H7 (cell line): Measurements from ENCODE around the gene MECR. TPM values are rescaled to one million over a fixed set of nuclear protein-coding genes. Genes with fewer than 3 reads are reported as not detected.
"Not testable (repeated sequence)": the region's sequence is repeated elsewhere in the genome, so short reads cannot be mapped to it uniquely, and the experiment has no call there.

Experiments used
- DNase-seq: peaks from one replicate; pipeline ENCODE4 v3.0.0; 2012
- H3K27me3 ChIP-seq: 2 replicates; pipeline ENCODE4 v1.6.0; 2011; ENCODE audit warnings: mild to moderate bottlenecking, low read length; ENCODE audit not compliant: control insufficient read depth, insufficient read depth
- H3K36me3 ChIP-seq: replicated peaks from 2 replicates; pipeline ENCODE4 v1.5.1; 2011; ENCODE audit warnings: low read length; ENCODE audit not compliant: control insufficient read depth, insufficient read depth
- H3K4me3 ChIP-seq: 2 replicates; pipeline ENCODE4 v1.5.1; 2011; ENCODE audit warnings: low read depth, mild to moderate bottlenecking, control low read depth, low read length, moderate library complexity; ENCODE audit not compliant: insufficient read depth
- total RNA-seq: library from RNA; depleted of rRNA; stranded (reverse); fragments of >200 nt; shearing (Covaris generic); gene quantifications from 2 replicates; pipeline ENCODE4 v1.2.3, GENCODE V29; 2014

The MECR gene
- total RNA-seq, 1 experiment from 2014 or later: 62.1 TPM

GRCh38 chr1:29235955-29236711 is 5.4 kb upstream of the MECR start, which contains the start of gene PTPRU:
Gene PTPRU, plus strand, starts transcription at chr1:29236522. Its CDS starts 123 bp downstream, at chr1:29236645.
- DNase-seq: peak; percentile 98
- H3K27me3 ChIP-seq: peaks cover 44% of the 10 kb centered on the region
- H3K36me3 ChIP-seq: no peaks in the 10 kb centered on the region
- H3K4me3 ChIP-seq: peak within 1 kb of the TSS; percentile 50

GRCh38 chr1:29234881-29235280 is 4.1 kb upstream of the MECR start:
- peaks cover 44% of the 10 kb centered on the region for H3K27me3 ChIP-seq
- not testable (repeated sequence) for DNase-seq, H3K4me3 ChIP-seq, H3K36me3 ChIP-seq

- Histone ChIP-seq H3K27me3 (peaks cover 43% of the 10 kb centered on the region), H3K36me3 (no peaks in the 10 kb centered on the region), H3K4me3 (no peak overlapping the region)
- no peak for DNase-seq
Measured at GRCh38 chr1:29234471-29234870, 3.7 kb upstream of the MECR start.

- Histone ChIP-seq H3K27me3 (peaks cover 35% of the 10 kb centered on the region), H3K36me3 (no peaks in the 10 kb centered on the region), H3K4me3 (no peak overlapping the region)
- no peak for DNase-seq
Measured at GRCh38 chr1:29233693-29234092, 3.0 kb upstream of the MECR start.

GRCh38 chr1:29232387-29232786 is 1.7 kb upstream of the MECR start:
- no peak overlapping the region for H3K4me3 ChIP-seq
- DNase-seq: no peak
- peaks cover 24% of the 10 kb centered on the region for H3K27me3 ChIP-seq
- no peaks in the 10 kb centered on the region for H3K36me3 ChIP-seq

GRCh38 chr1:29230204-29230552 is 556 bp downstream of the MECR start:
- DNase-seq: no peak
- Histone ChIP-seq H3K36me3 (no peaks in the 10 kb centered on the region), H3K27me3 (peaks cover 7% of the 10 kb centered on the region; the same call in 1 of the 2 replicates), H3K4me3 (peak overlapping the region; percentile 95)

- Histone ChIP-seq H3K36me3 (peaks cover 4% of the 10 kb centered on the region), H3K4me3 (no peak overlapping the region), H3K27me3 (peaks cover under 1% of the 10 kb centered on the region; the same call in 1 of the 2 replicates)
- peak; percentile 48 for DNase-seq
Measured at GRCh38 chr1:29227511-29227910, 3.2 kb downstream of the MECR start.

GRCh38 chr1:29225361-29225760 is 5.4 kb downstream of the MECR start:
- H3K27me3 ChIP-seq: no peaks in the 10 kb centered on the region
- H3K36me3 ChIP-seq: peaks cover 4% of the 10 kb centered on the region
- no peak for DNase-seq
- no peak overlapping the region for H3K4me3 ChIP-seq

GRCh38 chr1:29224356-29224837 is 6.3 kb downstream of the MECR start:
- no peak overlapping the region for H3K4me3 ChIP-seq
- DNase-seq: no peak
- peaks cover 4% of the 10 kb centered on the region for H3K36me3 ChIP-seq
- H3K27me3 ChIP-seq: no peaks in the 10 kb centered on the region

GRCh38 chr1:29223521-29223920 is 7.2 kb downstream of the MECR start:
- no peak for DNase-seq
- peaks cover 4% of the 10 kb centered on the region for H3K36me3 ChIP-seq
- H3K4me3 ChIP-seq: no peak overlapping the region
- no peaks in the 10 kb centered on the region for H3K27me3 ChIP-seq

GRCh38 chr1:29222686-29223085 is 8.0 kb downstream of the MECR start:
- Histone ChIP-seq H3K36me3 (peaks cover 4% of the 10 kb centered on the region), H3K27me3 (no peaks in the 10 kb centered on the region), H3K4me3 (no peak overlapping the region)
- no peak for DNase-seq

GRCh38 chr1:29222260-29222659 is 8.5 kb downstream of the MECR start:
- H3K36me3 ChIP-seq, H3K27me3 ChIP-seq, H3K4me3 ChIP-seq, DNase-seq: not testable (repeated sequence)

GRCh38 chr1:29221296-29221695 is 9.4 kb downstream of the MECR start:
- DNase-seq: no peak
- no peak overlapping the region for H3K4me3 ChIP-seq
- no peaks in the 10 kb centered on the region for H3K27me3 ChIP-seq

GRCh38 chr1:29218223-29218622 is 12.5 kb downstream of the MECR start:
- DNase-seq: no peak
- H3K36me3 ChIP-seq: peaks cover 11% of the 10 kb centered on the region
- H3K4me3 ChIP-seq: no peak overlapping the region
- no peaks in the 10 kb centered on the region for H3K27me3 ChIP-seq

More at GRCh38 chr1:29221296-29221695, 9.4 kb downstream of the MECR start:
- peaks cover 6% of the 10 kb centered on the region for H3K36me3 ChIP-seq

- H3K36me3 ChIP-seq: peaks cover 13% of the 10 kb centered on the region
- H3K4me3 ChIP-seq: no peak overlapping the region
- no peaks in the 10 kb centered on the region for H3K27me3 ChIP-seq
- DNase-seq: no peak
Measured at GRCh38 chr1:29217633-29218032, 13.1 kb downstream of the MECR start.
